HG03196 (cell line): ENCODE results near the gene FSD2.
"Not testable (repeated sequence)": the region's sequence is repeated elsewhere in the genome, so short reads cannot be mapped to it uniquely, and the experiment has no call there.

Experiments
- ATAC-seq: cut with Tn5 transposase; IDR thresholded peaks from one replicate; pipeline ENCODE4 v1.9.1; 2021; ENCODE audit not compliant: unreplicated experiment

The FSD2 gene

DNA sequence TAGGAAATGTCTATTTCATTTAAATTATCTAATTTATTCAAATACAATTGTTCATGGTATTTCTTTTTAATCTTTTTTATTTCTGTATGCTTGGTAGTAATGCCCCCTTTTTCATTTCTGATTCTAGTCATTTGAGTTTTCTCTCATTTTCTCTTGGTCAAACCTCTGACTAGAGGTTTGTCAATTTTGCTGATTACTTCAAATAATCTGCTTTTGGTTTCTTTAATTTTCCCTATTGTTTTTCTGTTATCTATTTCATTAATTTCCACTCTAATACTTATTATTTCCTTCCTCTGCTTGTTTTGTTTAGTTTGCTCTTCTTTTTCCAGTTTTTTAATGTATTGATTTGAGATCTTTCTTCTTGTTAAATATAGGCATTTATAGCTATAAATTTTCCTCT, 12.1 kb downstream of the FSD2 start:
- ATAC-seq: no peak

DNA sequence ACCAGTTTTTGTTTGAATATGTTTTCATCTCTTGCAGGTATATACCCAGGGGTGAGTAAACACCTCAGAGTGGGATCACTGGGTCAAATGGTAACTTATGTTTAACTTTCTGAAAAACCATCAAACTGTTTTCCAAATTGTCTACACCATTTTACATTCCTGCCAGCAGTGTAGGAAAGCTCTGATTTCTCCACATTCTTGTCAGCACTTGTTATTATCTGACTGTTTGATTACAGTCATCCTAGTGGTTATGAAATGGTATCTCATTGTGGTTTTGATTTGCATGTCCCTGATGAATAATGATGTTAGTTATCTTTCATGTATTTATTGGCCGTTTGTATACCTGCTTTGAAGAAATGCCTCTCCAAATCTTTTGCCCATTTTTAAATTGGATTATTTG, 13.8 kb downstream of the FSD2 start:
- no peak for ATAC-seq

GRCh38 chr15:82790321-82790720, 15.5 kb downstream of the FSD2 start:
- no peak for ATAC-seq

DNA sequence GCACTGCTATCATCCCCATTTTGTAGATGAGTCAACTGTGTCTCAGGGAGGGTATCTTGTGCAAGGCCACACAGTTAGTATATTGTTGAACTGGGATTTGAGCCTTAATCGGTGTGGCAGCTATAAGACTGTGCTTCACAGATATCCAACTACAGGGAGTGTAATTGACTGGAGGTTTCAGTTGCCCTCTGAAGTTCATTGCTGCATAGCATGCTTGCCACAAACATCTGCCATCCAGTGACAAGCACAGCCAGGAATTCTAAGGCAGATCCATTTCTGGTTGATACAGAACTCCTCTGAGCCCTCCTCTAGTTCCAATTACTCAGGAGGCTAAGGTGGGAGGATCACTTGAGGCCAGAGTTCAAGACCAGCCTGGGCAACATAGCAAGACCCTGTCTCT, 16.4 kb downstream of the FSD2 start:
- no peak for ATAC-seq

DNA sequence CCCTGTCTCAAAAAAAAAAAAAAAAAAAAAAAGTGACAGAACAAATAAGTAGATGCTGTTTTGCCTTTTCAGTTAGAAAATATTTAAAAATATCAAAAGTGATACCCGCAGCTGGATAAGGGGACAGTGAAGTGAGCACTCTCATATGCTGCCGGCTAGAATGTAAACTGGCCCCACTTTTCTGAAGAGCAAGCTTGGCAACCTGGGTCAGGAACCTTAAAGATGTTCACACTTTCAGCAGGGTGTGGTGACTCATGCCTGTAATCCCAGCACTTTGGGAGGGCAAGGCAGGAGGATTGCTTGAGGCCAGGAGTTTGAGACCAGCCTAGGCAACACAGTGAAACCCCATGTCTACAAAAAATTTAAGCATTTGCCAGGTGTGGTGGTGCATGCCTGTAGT, 17.4 kb downstream of the FSD2 start:
- no peak for ATAC-seq

GRCh38 chr15:82781349-82781748, 24.5 kb downstream of the FSD2 start:
- ATAC-seq: no peak

DNA sequence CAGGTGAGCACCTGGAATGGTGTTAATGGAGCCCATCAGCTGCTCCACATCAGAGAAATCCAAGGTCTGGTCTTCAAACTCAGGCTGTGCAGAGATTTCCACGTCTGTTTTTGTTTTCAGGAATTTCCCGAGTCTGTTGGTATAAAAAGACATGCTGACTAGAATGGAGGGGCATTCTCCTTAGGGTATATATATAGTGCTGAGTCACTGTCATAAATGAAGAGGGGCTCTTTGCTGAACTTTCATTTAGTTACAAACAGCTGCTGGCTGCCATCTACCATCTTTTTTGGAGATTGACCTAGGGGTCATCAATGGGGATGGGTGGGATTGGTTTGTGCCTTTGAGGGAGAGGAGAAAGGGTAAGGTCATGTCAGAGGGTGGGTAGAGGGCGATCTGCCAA, 27.1 kb downstream of the FSD2 start:
- ATAC-seq: no peak

GRCh38 chr15:82774496-82774895, 31.4 kb downstream of the FSD2 start:
- no peak for ATAC-seq

GRCh38 chr15:82771789-82772607, 33.9 kb downstream of the FSD2 start:
- ATAC-seq: no peak

- no peak for ATAC-seq
Observed at GRCh38 chr15:82768414-82769054, 37.3 kb downstream of the FSD2 start.

GRCh38 chr15:82767163-82767829, 38.6 kb downstream of the FSD2 start:
- ATAC-seq: no peak

DNA sequence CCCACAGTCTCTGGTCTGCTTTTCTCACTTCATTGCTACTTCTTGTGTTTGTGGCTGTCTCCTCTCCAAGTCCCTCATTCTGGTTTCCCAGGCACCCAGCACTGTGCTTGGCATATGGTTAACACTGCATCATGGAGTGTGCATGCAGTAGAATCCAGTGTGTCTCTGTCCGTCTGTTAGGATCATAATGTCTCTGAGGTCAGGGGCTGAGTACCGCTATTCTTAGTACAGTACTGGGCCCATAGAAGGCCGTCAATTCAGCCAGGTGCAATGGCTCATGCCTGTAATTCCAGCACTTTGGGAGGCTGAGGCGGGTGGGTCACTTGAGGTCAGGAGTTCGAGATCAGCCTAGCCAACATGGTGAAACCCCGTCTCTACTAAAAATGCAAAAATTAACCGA, 39.7 kb downstream of the FSD2 start:
- not testable (repeated sequence) for ATAC-seq

DNA sequence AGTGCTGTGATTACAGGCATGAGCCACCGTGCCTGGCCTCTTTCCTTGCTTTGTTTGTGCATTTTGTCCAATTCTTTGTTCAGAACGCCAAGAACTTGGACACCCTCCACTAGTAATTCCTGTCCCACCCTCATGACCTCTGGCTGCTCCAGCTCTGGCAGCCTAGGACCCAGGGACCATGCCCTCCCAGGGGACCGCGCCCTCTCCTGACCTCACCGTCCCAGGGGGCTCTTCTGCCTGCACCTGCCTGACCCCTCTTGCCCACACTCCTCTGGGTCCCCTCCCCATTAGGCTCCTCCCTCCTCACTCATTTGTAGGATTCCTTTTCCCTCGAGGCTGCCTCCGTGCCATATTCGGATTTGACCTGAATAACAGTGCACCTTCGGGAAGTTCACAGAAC, 41.1 kb downstream of the FSD2 start:
- no peak for ATAC-seq

- no peak for ATAC-seq
Observed at GRCh38 chr15:82764117-82764490, 41.8 kb downstream of the FSD2 start.

- ATAC-seq: no peak
Observed at GRCh38 chr15:82763361-82764116, 42.3 kb downstream of the FSD2 start.

- ATAC-seq: no peak
Observed at GRCh38 chr15:82751308-82751707, 54.6 kb downstream of the FSD2 start.

GRCh38 chr15:82750831-82751180, 55.1 kb downstream of the FSD2 start:
- ATAC-seq: peak; percentile 20

DNA sequence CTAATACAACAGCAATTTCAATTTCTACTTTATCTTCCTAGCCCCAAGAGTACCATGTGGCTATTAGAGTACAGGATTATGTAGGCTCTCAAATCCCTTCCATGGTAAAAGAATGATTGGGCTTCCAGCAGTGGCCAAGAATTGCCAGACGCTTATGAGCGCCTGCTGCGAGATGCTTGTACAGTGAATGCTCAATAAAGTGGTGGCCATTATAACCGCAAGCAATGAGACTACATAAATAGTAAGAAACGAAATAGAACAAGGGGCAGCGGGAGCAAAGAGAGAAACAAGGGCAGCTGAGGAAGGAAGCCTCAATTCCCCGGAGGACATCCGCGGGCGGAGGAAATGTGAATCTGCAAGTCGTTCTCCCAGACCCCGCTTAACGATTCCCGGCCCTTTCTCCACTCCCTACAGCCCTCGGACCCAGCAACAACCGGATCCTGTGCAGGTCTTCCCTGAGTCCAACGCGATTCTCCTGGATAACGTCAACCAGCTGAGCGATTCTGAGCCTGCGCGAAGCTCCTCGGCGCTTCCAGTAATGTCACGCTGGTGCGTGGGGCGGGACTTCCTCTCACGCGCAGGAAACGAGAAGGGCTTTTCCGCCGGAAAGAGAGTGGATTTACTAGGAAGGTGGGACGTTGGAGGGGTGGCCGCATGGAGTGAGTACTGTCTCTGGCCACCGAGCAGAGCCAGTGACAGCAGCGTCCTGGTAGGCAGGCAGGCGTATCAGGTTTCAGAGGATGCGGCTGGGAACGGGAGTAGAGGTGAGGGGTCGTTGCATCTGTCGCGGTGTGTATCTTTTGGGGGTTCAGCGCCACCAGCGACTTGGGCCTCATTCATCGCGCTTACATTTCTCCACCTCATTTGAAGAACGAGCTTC, 55.7 kb downstream of the FSD2 start:
- ATAC-seq: peak; percentile 92

- ATAC-seq: no peak
Observed at GRCh38 chr15:82748315-82748714, 57.6 kb downstream of the FSD2 start.

- no peak for ATAC-seq
Observed at GRCh38 chr15:82743810-82744209, 62.1 kb downstream of the FSD2 start.

DNA sequence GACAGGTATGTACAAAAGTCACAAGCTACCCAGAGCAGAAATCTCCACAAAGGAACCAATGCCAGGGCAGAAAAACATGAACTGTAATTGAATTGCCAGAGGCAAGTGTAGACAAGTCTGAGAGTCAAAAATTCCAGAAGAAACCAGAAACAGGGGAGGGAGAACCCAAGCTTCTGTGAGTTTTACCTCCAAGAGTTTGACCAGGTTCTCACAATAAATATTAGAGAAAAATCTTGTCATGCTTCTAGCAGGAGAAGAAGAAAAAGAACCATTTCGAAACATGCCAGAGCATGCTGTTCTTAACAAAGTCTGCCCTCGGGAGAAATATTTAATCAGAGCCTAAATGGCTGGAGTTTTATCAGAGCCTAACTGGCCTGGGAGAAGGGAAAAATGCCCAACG, 63.7 kb downstream of the FSD2 start:
- ATAC-seq: no peak
